ENCODE data around the gene RBM26.
"Not testable (repeated sequence)": the region's sequence is repeated elsewhere in the genome, so short reads cannot be mapped to it uniquely, and the experiment has no call there.

Gene RBM26

DNA sequence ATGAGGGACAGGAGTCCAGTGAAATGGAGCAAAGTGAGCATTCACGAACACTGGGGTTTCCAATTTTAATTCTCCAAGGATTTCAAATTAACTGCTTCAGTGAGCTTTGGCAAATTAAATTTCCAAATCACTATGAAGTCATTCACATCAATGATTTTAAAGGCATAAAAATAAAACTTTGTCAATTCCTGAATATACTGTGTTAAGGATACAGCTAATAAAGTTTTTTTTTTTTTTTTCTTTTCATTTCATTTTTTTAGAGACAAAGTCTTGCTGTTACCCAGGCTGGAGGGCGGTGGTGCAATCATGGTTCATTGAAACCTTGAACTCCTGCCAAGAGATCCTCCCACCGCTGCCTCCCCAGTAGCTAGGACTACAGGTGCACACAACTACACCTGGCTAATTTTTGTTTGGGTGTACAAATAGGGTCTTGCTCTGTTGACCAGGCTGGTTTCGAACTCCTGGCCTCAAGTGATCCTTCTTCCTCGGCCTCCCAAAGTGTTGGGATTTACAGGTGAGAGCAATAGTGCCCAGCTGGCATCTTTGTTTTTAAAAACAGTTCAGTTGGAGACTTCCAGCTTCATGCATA is 21.9 kb downstream of the RBM26 start:
- no peak for DNase-seq

DNA sequence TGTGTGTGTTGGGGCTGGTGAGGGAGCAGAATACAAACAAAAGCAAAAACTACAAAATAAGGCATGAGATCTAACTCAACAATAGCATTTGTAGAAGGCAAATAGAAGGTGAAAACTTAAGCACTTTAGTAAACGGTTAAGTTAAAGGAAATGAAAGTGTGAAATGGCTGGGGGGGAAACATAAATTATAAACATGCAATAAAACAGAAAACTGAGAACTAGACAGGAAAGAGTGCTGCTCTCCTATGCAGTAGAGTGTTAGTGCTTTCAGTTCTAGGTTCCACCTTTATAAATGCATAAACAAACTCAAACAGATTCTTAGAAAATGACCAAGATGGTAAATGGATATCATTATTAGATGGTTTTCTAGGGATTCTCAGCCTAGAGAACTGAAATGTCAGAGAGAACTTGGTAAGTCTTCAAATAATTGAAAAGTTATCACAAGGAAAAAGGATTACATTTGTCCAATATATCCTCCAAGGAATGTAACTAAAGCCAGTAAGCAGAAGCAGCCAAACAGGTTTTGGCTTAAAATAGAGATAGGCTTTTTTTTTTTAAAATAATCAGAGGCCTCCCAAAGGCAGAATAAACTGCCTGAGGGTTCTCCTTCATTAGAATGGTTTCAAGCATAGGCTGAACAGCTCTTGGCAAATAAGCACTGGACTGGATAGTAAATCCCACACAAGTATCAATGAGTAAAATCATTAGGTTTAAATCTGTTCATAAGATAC is 23.3 kb downstream of the RBM26 start:
- no peak for DNase-seq

DNA sequence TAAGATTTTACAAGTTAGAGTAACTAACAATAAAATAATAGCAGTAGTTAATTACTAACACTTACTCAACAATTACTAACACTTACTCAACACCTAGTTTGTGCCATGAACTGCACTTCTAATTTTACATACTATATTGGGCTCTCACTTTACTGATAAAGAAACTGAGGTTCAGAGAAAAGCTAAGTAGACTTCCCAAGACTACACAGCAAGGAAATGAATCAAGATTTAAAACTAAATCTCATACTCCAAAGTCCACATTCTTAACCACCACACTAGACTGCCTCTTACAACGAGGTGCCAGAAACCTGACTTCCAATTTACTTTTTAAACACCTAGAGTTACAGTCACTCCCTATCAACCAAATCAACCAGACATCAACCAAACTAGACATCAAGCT is 25.1 kb downstream of the RBM26 start:
- DNase-seq = no peak

DNA sequence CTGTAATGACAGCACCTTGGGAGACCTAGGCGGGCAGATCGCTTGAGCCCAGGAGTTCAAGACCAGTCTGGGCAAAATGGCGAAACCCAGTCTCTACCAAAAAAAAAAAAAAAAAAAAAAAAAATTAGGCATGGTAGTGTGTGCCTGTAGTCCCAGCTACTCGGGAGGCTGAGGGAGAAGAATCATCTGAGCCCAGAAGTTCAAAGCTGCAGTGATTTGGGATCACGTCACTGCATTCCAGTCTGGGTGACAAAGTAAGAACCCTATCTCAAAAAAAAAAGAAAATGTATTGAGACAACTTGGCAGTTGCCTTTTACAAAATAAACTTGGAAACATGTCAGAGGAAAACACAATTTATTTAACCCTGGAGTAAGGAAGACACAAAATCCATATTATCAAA is 26.8 kb downstream of the RBM26 start:
- no peak for DNase-seq

DNA sequence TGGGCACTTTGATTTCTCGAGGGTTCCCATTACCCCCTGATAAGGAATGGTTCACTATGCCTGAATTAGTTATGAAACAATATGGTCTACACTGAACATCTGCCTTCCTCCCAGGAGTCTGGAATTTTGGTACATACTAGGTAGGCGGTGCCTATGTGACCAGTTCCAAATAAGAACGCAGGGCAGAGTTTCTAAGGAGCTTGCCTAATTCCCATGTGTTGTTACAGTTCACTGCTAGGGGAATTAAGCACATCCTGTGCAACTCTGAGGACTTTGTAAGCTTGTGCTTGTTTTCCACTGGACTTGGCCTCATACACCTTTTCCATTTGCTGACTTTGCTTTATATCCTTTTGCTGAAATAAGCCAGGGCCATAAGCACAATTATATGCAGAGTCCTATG is 29.2 kb downstream of the RBM26 start:
- DNase-seq = no peak

DNA sequence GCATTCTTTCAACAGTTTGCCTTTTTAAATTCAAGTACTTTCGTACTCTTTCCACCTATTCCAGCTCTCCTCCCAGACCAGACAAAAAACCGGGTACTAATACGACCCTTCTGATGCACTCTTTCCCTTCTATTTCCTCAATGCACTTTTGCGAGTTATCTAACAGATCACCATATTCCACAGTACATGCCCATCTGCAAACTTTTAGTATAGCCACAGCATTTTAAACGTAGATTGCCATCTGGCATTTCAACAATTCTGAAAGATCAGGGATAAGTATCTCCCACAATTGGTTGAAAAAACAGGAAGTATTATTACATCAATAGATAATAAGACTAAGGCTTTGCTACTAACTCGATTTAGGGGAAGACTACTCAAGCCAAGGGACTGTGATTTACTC is 31.5 kb downstream of the RBM26 start:
- no peak for DNase-seq

DNA sequence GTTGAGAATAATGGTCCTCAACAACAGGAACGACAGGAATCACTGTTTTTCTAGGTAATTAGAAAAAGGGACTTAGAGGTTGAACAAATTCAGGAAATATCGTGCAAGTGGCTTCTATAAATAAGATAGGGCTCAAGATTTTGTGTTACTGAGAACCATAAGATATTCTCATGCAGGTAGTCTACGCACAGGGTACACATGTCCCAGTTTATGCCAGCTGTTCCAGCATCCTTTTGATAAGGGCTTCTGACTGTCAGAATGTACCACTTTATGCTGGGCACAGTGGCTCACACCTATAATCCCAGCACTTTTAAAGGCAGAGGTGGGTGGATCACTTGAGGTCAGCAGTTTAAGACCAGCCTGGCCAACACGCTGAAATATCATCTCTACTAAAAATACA is 32.1 kb downstream of the RBM26 start:
- DNase-seq = no peak

DNA sequence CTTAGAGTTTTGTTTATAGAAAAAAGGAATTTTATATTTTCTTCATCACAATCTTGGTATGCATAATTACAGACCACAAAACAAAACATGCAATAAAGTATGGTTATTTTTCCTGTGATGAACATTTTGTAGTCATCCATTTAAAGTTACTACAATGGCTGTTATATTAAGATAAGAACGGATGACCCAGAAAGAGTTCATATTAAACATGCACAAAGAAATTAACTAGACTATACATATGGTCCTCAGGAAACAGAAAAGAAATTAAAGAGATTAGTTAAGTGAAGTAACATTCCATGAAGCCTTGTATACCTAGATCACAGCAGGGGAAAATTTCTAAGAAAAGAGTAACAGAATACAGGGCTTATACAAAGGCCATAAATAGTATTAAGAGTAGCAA is 36.8 kb downstream of the RBM26 start:
- no peak for DNase-seq

DNA sequence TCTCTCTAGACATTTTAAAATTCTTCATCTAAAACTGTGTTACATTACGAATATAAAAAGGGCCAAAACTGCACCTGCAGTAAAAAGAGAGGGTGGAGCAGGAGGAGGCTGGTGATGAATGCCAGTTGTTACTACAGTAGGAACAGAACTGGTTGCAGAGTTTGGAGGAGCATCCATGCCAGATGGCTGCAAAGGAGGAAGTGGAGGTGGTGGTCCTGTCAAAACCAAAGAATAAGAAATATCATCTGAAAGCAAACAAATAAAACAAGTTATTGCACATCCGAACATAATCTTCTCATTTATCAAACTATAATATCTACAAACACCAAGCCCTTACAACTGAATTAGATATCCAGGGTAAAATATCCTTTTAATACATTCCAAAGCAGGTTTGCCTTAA is 40.1 kb downstream of the RBM26 start:
- no peak for DNase-seq

DNA sequence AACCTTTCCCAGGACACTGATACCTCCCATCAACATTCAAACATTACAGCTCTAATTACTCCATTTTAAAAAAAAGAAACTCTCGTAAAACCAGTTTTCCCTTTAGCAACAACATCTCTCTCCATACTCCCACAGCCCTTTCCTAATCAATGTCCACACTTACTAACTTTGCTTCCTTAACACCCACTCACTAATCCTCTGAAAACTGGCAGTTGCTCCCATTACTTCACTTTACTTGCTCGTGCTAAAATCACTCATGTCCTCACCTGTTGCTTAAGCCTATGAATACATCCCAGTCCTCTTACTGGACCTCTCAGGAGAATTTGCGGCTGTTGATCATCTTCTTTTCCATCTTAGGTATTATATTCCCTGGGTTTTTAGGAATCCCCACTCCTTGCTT is 44.8 kb downstream of the RBM26 start:
- DNase-seq = no peak

DNA sequence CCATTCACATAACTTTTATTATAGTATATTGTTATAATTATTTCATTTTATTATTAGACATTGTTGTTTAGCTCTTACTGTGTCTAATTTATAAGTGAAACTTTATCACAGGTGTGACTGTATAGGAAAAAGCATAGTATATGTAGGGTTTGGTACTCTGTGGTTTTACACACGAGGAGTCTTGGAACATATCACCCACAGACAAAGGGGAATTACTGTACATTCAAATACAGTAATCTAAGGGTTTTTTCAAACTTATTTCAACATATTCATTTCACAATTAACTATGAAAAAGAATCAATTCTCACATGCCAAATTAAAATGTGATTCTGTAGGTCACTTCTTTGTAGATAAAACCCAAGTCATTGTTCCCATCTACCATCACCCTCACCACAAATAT is 46.0 kb downstream of the RBM26 start:
- DNase-seq = no peak

DNA sequence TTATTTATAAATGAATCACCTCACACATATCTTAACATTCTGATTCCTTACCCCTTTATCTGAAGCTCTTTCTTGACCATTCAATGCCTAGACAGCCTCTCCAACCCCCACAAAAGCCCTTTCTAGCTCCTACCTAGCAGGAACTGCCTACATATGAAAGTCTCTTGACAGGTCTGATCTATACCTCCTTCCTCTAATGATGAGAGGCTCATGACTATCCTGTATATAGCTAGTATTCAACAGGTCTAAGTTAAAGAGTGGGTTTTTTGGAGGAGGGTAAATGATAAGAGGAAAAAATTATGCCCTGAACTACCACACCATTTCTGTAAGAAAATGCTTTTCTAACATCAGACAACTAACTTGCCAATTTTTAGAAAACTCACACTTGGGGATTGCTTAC is 47.0 kb downstream of the RBM26 start:
- DNase-seq = no peak

DNA sequence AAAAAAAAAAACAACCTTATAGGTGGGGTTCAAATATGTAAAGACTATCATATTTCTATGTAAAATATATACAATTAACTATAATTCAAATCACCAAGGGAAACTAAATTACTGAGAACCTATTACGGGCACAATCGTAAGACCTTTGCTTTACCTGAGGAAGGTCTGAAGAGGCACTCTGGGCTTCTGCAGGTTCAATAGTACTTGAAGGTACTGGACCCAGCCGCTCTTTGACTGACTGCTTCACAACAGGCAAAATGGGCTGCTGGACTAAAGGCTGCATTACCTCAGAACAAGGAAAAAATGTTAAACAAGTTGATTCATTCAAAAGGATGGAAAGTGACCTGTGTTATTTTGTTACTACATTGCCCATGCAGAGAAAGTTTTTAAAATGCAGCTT is 51.8 kb downstream of the RBM26 start:
- no peak for DNase-seq

DNA sequence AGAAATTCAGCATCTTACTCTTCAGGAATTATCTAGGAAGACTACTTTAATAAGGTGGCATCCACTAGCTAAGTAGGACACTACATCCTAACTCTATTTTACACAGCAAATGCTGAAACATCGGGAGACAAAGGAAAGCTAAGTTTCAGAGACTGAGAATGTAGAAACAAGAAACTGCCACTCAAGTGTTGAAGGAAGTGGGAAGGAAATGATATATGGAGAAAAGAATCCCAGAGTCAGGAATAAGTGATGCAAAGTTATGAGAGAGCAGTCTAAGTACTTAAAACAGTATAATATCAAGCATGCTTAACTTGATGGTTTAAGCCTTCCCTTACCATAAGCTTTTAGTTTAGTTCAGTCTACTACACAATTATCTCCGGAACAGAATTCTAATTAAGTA is 52.4 kb downstream of the RBM26 start:
- no peak for DNase-seq

DNA sequence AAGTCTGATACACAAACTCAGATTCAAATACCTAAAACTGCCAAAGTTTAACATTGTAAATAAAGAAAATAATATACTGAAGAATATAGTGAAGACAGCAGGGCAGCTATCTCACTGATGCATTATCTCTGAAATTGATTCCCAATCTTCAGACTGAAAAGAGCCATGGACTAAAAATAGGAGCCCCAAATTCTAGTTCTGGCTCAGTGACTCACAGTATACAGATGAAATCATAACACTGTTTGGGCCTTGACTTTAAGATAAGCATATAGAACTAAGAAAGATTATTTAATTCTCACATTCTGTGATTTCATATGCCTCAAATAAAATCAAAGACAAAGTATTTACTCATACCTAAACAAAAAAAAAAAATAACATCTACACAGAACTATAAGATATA is 53.9 kb downstream of the RBM26 start:
- no peak for DNase-seq

DNA sequence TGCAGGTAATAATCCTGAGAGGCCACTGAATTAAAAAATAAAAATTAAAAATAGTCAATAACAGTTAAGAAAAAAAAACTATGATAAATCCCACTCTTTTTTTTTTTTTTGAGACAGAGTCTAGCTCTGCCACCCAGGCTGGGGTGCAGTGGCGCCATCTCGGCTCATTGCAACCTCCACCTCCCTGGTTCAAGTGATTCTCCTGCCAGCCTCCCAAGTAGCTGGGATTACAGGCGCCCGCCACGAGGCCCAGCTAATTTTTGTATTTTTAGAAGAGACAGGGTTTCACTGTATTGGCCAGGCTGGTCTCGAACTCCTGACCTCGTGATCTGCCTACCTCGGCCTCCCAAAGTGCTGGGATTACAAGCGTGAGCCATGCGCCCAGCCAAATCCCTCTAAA is 56.4 kb downstream of the RBM26 start:
- not testable (repeated sequence) for DNase-seq

DNA sequence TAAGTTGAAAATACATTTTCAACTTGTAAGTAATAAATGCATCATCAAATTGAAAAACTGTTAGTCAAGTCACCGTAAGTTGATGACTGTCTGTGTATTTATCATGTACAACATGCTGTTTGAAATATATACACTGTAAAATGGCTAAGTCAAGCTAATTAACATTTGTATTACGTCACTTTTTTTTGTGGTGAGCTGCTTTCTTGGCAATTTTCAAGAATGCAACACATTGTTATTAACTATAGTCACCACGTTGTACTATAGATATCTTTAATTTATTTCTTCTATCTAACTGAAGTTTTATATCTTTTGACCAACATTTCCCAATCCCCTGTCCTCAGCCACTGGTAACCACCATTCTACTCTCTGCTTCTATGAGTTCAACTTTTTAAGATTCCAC is 57.0 kb downstream of the RBM26 start:
- DNase-seq = no peak

DNA sequence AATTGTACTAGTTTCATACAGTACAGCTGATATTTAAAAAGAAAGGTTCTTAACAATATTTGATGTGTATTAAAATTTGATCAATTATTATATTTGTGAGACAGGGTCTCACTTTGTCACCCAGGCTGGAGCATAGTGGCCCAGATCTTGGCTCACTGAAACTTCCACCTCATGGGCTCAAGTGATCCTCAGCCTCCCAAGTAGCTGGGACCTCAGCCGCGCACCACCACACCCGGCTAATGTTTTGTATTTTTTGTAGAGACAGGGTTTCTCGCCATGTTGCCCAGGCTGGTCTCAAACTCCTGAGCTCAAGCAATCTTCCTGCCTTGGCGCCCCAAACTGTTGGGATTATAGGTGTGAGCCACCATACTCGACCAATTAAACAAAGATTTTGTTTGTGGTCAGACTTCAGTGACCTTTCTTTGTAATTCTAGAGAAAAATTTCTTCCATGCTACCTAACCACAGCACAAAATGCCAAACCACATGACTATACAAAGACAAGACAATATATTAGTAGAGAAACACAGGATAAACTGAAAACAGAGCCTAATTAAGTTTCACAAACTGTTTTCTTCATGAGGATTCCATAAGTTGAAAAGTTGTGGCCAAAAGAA is 59.6 kb downstream of the RBM26 start:
- no peak for DNase-seq

DNA sequence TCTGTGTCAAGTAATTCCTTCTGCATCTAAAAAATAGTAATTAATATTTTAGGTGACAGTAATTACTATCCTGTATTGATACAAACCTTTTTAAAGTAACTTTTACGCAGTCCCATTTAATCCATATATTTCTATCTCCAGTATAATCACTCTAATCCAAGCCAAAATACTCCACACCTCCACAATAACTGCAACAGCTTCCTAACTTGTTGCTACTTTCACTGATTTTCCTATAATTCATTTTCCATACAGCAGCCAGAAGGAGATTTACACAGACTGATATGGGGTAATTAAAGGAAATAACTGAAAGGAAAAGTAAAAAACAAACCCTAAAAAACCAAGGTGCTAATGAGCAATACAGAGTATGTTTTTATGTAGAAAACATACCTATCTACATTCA is 64.9 kb downstream of the RBM26 start:
- no peak for DNase-seq

DNA sequence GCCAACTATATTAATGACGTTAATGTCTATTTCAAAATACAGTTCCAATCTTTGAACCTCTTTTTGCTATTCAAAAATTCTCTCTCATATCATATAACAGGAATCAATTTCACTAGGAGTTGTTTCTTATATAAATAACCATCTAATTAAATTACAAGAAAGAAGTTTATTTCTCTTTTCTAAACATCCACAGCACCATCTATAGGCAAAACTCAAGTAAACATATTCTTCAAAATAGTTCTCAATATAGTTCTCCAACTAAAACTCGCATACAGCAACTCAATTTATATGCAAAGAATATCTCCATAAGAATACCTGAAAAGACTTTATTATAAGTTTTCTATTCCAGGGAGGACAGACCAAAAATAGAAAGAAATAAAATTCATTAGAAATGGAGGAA is 65.6 kb downstream of the RBM26 start:
- DNase-seq = no peak

DNA sequence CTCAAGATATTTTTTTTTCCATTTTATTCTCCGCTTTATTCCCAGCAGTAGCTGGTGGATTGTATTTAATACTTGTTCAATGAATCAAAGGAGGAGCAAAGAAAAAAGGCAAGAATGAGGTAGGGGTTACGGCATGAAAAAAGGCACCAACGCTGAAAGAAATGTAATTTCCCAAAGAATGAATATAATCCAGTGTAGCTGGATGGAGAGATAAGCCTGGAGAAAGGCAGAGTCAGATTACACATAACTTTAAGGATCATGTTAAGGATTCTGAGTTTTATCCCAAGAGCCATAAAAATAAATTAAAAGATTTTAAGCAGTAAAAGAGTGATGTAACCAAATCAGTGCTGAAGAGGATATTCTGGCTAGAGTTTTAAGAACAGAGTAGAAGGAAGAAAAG is 67.7 kb downstream of the RBM26 start:
- DNase-seq = no peak

DNA sequence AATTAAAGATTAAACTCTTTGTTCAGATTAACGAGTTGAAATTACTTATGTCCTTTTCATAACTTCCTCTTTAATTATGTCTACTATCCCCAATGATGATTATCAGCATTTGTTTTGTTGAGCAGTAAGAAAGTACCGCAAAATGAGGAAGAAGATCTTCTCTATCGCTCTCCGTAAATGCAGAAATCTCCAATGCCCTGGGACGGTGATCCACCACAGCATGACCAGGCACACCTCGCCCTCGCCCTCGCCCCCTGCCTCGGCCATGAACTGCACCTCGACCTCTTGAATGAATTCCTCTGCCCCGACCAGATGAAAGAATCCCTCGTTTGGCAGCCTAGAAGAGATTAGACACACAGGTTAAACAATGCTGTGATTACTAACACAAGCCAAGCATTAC is 69.1 kb downstream of the RBM26 start:
- no peak for DNase-seq

DNA sequence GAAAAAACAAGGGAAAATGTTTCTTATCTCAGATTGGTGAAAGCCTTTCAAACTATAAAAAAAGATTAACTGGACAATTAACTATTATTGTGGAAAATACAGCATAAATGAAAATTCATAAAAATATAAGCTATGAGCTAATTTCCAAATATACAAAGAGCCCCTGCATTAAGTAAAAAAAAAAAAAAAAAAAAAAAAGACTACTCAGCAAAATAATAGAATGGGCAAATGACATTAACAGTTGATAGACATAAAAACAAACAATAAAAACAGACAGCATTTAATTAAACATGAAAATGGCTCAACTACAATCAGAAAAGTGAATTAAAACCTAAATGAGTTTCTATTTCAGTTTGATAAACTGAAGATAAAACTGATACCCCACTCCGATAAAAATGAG is 77.5 kb downstream of the RBM26 start:
- no peak for DNase-seq

DNA sequence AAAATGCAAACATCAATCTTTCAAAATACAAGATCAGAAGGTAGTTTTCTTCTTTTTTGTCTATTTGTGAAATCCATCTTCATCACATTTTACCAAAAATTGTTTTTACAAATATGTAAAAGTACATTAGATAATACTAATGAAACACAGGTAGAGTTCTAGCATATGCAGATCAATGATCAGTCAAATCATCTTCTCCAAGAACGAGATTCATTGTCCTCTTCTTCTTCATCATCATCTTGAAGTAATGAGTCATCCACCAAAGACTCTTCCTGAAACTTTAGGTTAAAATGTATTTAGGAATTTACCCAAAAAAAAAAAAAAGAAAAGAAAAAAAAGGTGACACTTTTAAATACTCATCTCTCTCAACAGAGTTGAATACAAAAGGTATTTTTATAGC is 85.6 kb downstream of the RBM26 start:
- no peak for DNase-seq

DNA sequence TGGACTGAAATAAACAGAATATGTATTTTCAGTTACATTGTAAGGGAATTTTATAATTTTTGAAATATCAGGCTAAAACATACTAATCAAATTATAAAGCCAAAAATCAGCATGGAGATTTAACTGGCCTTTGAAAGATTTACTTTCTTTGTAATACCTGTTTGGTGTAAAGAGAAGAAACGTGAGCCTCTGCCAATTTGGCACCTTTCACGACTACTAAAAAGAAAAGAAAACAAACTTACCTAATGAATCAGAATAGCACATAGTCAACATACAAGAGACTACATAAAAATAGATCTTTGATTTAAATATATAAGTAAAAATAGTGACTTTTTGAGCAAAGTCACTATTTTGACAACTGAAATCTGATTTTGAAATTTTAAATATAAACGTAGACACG is 87.4 kb downstream of the RBM26 start:
- DNase-seq = no peak

Measured in NCI-H1048 (cell line).